ENCODE data around the gene LRGUK. TPM values are rescaled to one million over a fixed set of nuclear protein-coding genes. Genes with fewer than 3 reads are reported as not detected.

LRGUK gene
- total RNA-seq, 1 experiment from 2014 or later = 0.49 TPM

- POLR2A ChIA-PET = no interaction called here
Measured at GRCh38 chr7:134289423-134289822, 162.3 kb downstream of the LRGUK start.

More at GRCh38 chr7:134289423-134289822, 162.3 kb downstream of the LRGUK start:
- no TSS peak for BruUV-seq (replicated peaks)
- Histone ChIP-seq H3K9me3 (ENCODE audit: control insufficient read depth in 1 of 2, insufficient read depth in 1 of 2, low read depth in 1 of 2, low read length in 2 of 2) (no peaks in the 10 kb centered on the region), H3K79me2 (ENCODE audit: insufficient read depth, low read length) (no peaks in the 10 kb centered on the region), H3K4me3 (replicated peaks in 1 of 2; ENCODE audit: low read depth in 1 of 2, low read length in 2 of 2) (no peak overlapping the region), H4K20me1 (ENCODE audit: insufficient read depth) (no peaks in the 10 kb centered on the region), H3K27ac (ENCODE audit: low read depth, low read length) (no peak overlapping the region), H3K27me3 (ENCODE audit: insufficient read depth, low read length) (no peaks in the 10 kb centered on the region), H3K4me1 (ENCODE audit: control insufficient read depth in 1 of 2, insufficient read depth in 2 of 2, low read length in 2 of 2) (peaks cover 0 to 7% of the 10 kb centered on the region in 2 experiments; a peak in 1 of 4 replicates), H3K9ac (ENCODE audit: low read length) (no peak overlapping the region), H3K36me3 (ENCODE audit: control insufficient read depth in 1 of 2, insufficient read depth in 2 of 2, low read length in 2 of 2) (no peaks in the 10 kb centered on the region), H2AFZ (ENCODE audit: low read depth, low read length, poor library complexity, severe bottlenecking) (no peak overlapping the region), H3K4me2 (ENCODE audit: low read length) (no peak overlapping the region), H3K9me2 (ENCODE audit: insufficient read depth) (no peaks in the 10 kb centered on the region)
- RAD21 ChIA-PET (ENCODE audit: low non-redundant PET in 1 of 2, low total read pairs in 2 of 2, uncharacterized antibody in 2 of 2, unreplicated experiment in 2 of 2) = no interaction called here
- ATAC-seq = no peak
- CTCF ChIA-PET = no interaction called here
- intact Hi-C loops (cut with micrococcal nuclease) = no loop called here
- TF ChIP-seq POLR2A (IDR thresholded peaks at IDR 0.05; ENCODE audit: borderline replicate concordance, extremely low read depth, insufficient read depth, insufficient read length) = no peak
- no peak for TF ChIP-seq SP1 (IDR thresholded peaks at IDR 0.05; ENCODE audit: low read depth)
- TF ChIP-seq EZH2 (IDR thresholded peaks at IDR 0.05) = no peak
- TF ChIP-seq CBX3 (IDR thresholded peaks at IDR 0.05; ENCODE audit: low read depth) = no peak
- TF ChIP-seq ATF3 (IDR thresholded peaks at IDR 0.05) = no peak
- no peak for TF ChIP-seq YY1 (IDR thresholded peaks at IDR 0.05; ENCODE audit: extremely low read depth, insufficient replicate concordance, low read depth, low read length)
- TF ChIP-seq CTCF (IDR thresholded peaks at IDR 0.05 in 2 of 3, conservative IDR thresholded peaks at IDR 0.05 in 1 of 3; ENCODE audit: borderline replicate concordance in 1 of 3, insufficient read depth in 1 of 3, low read depth in 2 of 3, low read length in 2 of 3) = no peak
- no peak for DNase-seq (ENCODE audit: low read depth, low spot score)

All from HCT116 (cell line).